T-helper 1 cell treated with Interleukin-12 subunit alpha and Interleukin-12 subunit beta and Interleukin-4 antibody, amounts not matched to agents 30 ng/mL and 1 ng/mL, for 36 hours (primary cell): ENCODE results near the gene ABL2. TPM values are rescaled to one million over a fixed set of nuclear protein-coding genes. Genes with fewer than 3 reads are reported as not detected.

ENCODE experiments used
- intact Hi-C: fragments of 100-400 bp; cut with micrococcal nuclease; formaldehyde crosslinking; loops from one replicate; pipeline ENCODE4 v1.15.1; 2024
- total RNA-seq: library from RNA; stranded (reverse); gene quantifications from 2 replicates; pipeline ENCODE4 v1.2.3, GENCODE V29; 2022

The ABL2 gene
- total RNA-seq, 1 donor from 2014 or later, result 10.0 TPM

DNA sequence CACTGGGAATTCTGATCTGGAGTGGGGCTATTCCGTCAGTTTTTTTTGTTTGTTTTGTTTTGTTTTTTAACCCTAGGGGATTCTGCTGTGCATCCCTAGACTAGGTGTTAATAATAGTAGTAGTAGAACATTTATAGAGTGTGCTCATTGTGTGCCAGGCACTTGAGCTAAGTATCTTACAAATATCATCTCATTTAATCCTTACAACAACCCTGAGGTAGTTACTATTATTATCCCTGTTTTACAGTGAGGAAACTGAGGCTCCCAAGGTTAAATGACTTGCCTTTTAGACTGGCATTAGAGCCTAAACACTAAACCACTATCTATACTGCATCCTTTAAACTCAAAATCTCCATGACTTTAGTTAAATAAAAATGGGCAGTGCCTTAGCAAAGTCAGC, 125.5 kb downstream of the ABL2 start:
- intact Hi-C loops, result no loop called here

DNA sequence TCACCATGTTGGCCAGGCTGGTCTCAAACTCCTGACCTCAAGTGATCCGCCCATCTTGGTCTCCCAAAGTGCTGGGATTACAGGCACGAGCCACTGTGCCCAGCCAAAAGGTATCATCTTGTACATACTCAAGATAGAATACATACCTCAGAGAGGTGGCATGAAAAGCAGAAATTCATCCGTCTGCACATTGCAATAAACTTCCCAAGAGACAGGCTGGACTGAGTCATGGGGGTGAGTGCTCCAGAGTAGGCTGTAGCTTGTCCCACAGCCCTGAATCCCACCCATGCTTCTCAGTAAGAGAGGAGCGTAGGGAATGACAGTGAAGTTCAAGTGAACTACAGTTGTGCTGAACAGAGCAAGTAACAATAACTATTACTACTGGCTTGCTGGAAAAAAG, 127.9 kb downstream of the ABL2 start:
- intact Hi-C loops, result no loop called here

DNA sequence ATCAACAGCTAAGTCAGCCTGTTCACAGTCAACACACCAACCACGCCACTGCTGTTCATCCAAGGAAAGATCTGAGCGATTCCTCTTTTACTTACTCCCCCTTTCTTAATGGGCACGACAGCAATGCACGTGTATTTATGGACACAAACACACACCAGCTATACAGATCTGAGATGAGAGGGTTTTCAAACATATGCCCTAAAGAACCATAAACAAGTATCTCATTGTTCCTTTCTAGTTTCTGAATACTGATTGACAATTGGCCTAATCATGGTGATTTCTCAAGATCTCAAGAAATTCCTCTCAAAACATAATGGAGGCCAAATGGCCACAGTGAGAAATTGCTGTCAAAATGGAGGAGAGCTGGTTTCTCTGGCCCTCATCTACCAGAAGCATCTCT, 129.6 kb downstream of the ABL2 start:
- intact Hi-C loops, result no loop called here

DNA sequence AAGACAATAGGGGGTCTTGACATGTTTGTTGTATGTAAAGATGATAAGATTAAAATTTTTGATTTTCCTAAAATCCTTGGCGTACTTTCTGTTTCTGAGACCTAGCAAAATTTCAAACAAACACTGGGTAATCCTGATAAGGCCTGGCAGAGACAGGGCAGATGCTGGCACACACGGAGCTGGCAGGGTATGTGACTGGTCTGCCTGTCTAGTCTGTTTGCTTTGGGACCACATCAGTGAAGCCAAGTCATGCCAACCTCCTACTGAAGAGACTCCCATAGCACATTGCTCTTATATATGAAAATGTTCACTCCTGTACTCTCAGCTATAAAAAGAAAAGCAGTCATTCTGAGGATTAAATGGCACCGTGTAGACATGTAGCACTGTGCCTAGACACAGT, 133.6 kb downstream of the ABL2 start:
- intact Hi-C loops, result no loop called here

DNA sequence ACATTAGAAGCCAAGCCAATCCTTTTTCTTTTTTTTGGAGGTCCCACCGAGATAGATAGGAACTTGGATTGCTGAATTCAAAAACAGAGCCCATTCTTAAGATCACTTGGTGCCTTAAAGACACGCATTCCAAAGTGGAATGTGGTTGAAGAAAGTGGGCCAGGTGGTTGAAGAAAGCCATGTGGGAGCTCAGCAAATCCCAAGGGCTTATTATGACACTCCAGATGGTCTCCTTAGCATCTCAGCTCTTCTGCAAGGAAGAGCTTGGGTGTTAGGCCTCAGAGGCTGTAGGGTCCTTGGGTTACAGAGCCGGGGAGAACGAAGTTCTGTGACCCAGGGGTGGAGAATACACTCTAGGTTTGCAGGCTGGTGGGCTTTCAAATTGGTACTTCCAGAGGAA, 134.1 kb downstream of the ABL2 start:
- intact Hi-C loops, result no loop called here

DNA sequence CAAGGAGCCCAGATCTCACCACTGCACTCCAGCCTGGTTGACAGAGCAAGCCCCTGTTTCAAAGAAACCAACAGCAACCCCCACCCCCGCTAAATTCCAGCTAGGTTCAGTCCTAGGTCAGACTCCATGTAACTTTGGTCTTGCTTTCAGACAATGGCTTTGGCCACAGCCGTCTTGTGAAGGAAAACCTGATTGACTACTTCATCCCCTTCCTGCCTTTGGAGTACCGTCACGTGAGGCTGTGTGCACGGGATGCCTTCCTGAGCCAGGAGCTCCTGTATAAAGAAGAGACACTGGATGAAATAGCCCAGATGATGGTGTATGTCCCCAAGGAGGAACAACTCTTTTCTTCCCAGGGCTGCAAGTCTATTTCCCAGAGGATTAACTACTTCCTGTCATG, 134.7 kb downstream of the ABL2 start:
- intact Hi-C loops, result no loop called here

DNA sequence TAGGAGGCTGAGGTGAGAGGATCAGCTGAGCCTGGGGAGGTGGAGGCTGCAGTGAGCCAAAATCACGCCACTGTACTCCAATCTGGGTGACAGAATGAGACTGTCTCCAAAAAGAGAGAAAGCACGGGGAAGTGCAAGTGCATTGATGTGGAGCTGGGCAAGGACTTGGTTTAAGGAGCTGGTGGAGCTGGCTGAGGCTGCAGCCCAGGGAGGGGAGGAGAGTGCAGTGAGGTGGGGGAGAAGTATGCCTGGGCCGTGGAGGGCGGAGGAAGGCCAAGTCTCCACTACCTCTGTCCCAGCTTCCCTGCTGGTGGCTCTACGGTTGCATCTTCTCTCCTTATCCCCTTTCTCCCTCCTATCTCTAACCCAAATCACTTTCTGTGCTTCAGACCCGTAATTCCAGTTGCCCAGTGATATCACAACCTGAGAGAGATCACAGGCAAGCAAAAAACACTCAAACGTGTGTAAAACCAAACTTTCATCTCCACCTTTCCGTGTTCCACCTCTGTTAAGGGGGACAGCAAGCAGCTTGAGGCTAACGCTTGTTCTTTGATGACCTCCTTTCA, 136.5 kb downstream of the ABL2 start:
- intact Hi-C loops, result no loop called here

DNA sequence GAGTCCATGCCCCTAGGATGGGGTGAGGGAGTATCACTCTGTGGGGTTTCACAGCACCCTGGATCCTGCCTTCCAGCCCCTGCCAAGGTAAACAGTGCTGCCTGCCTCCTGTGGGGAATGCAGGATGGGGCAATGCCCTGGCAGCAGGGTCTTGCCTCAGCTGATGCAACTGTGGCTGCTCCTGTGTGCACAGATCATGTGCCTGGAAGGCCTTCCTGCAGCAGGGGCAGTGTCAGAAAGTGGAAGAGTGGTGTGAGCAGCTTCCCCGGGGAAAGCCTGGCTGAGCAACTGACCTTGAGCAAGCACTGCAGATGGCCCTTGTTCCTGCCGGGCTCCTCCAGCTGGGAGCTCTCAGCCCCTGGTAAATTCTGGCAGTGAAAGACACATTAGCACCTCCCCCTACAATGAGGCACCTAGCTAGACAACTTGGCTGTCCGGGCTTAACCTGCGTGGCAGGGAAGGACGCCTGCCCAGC, 137.7 kb downstream of the ABL2 start:
- intact Hi-C loops, result no loop called here

DNA sequence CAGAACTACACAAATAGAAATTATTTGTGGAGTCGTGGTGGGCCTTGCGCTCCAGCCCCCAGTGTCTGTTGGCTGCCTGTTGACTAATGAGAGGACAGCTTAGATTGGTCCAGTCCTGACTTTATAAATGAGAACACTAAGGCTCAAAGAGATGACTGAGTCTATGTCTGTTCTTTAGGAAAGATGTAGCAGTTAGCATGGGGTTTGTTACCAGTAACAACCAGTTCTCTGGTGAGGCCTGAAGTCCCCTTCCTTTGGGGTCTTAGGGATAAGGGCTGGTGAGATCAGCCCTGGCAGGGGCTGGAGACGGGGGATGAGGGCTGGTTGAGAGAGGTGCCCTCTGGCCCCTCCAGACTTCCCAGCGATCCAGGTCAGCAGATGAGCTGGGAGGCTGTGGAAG, 138.6 kb downstream of the ABL2 start:
- intact Hi-C loops, result no loop called here

DNA sequence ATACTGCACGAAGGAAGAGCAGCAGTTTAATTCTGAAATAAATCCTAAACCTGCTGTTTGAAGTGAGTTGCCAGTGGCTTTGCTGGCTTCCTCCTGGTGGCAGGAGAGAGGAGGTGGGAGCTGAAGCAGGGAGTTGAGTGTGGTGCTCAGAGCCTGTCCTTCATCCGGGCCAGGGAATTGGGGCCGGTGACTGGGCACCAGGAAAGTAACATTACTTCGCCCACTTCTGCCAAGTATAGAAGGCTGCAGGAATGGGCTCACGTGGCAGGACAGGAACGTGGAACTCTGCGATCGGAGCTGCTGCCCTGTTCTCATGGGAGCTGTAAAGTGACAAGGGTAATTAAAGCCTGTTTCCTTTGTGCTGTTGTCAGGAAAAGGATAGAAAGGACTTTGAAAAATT, 139.0 kb downstream of the ABL2 start:
- intact Hi-C loops, result no loop called here

DNA sequence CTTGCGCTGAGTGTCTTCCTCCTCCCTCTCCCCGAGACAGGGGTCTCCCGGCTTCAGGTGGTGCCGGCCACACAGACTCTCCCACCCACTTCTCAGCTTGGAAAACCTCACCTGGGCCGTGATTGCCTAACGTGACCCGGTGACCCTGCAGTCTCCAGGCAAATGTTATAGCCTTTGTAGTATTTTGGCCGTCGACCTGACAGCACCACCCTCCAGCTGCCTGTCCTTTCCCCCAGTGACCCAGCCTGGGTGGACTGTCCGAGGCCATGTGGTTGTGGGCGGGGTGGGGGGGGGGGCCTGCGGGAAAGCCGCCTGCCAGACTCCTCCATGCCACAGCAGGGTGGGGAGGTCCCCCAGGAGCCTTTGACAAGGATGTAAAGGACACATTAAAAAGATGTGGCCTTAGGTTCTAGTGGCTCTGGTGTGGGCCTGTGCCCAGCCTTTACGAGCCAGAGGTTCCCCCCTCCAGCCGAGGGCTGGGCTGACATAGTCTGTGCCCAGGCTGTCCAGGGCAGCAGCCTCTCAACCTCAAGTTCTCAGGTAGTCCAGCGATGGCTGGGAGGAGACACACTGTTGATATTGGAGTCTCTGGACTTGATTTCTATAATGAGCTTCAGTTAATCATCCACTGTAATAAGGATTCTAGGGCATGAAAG, 139.5 kb downstream of the ABL2 start:
- intact Hi-C loops, result no loop called here

DNA sequence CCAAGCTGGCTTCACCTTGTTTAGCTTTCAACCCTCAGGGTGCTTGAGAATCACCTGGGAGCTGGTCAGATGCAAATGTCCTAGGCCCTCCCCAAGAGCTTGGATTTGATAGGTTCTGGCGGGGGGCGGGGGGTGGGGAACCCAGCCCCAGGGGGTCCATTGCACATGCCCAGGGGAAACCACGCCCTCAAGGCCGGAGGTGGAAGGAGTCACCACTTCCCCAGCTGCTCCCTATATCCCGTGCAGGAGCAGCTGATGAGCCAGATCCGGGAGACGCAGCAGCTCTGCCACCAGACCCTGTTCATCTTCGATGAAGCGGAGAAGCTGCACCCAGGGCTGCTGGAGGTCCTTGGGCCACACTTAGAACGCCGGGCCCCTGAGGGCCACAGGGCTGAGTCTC, 141.8 kb downstream of the ABL2 start:
- intact Hi-C loops, result no loop called here

DNA sequence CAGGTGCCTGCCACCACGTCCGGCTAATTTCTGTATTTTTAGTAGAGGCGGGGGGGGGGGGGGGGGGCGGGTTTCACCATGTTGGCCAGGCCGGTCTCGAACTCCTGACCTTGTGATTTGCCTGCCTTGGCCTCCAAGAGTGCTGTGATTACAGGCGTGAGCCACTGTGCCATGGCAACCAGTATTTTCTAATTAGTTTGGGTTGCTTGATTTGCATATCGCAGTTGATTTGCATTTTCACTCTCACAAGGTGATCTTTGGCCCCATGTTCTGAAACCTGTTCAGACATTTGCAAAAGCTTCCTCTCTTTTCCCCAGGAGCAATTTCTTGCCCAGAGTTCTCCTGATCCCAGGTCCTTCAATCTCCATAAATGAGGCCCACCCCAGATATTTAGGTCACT, 145.9 kb downstream of the ABL2 start:
- intact Hi-C loops, result loop anchor here (2.0 to 5.0 kb wide), 2 partner anchors 357 to 799 kb away; partner anchors contain the start of gene TOR1AIP1

DNA sequence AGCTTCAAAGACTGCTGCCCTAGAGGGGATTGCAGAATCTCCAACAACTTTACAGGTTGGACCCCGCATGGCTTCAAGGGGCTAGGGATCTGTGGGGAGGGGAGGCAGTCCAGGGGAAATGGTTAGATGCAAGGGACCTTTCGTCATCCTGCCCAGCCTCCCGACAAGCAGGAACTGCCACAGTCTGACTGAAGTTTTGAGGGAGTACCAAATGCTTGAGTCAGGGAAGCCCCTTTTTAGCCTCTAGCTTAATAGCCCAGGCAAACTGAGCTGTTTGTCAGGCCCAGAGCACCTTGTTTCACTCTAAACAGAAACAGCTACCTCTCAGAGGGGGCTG, 146.5 kb downstream of the ABL2 start:
- intact Hi-C loops, result loop anchor here (1.0 to 5.0 kb wide), 3 partner anchors 46 to 799 kb away; partner anchors contain the start of gene TOR1AIP1

DNA sequence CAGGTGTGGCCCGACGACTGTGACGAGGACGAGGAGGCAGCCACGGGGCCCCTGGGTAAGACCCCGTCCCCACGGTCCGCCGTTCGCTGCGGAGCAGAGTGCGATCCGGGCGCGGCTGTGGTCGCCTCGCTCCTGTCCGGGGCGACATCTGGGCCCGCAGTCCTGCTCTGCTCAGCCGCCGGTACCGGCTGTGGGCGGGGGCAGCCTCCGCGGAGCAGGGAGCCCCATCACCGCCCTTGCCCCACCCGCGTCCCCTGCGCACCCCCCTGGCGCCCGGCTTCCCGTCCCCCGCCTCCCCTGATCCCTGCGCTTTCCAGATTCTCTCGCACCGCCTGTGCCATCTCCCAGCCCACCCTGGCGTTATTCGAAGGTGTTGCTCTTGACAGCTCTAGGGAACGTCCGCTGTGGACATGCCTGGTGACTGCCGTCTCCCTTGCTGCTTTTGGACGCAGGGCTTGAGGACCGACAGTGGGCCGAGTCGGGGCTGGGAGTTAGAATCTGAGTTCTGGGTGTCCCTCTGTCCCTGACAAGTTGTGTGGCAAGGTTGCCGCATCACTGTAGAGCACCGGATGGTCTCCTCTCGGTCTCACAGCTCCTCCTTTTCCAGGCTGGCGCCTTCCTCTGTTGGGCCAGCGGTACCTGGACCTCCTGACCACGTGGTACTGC, 147.0 kb downstream of the ABL2 start:
- intact Hi-C loops, result loop anchor here (1.0 to 5.0 kb wide), 3 partner anchors 47 to 800 kb away; partner anchors contain the start of gene TOR1AIP1

DNA sequence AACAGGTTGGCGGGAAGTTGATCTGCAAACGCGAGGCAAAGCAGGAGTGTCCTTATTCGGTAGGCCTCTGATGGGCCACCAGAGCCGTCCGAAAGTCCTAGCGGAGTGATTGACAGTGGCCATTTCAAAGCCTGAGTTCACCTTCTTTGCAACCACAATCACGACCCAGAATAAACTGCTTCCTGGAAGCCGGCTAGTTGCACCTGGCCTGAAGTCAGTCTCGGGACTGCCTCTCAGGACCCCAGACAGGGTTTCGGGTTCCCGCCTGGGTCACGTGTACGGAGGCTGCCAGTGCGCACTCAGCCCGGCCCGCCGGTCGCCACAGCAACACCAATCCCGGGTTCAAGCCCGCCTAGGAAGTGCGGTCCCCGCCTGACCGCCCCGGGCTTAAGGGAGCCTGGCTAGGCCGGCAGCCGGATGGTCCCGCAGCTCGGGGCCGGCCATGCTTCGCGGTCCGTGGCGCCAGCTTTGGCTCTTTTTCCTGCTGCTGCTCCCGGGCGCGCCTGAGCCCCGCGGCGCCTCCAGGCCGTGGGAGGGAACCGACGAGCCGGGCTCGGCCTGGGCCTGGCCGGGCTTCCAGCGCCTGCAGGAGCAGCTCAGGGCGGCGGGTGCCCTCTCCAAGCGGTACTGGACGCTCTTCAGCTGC, 147.7 kb downstream of the ABL2 start, which contains the start of gene TOR3A:
Gene TOR3A (plus strand): TSS at position 384 of the 646 bp plus-strand sequence. CDS start 59 bp downstream, at position 443.
- intact Hi-C loops, result loop anchor here (1.0 to 5.0 kb wide), 8 partner anchors 45 to 800 kb away; partner anchors contain the start of genes FAM20B and TOR1AIP1

DNA sequence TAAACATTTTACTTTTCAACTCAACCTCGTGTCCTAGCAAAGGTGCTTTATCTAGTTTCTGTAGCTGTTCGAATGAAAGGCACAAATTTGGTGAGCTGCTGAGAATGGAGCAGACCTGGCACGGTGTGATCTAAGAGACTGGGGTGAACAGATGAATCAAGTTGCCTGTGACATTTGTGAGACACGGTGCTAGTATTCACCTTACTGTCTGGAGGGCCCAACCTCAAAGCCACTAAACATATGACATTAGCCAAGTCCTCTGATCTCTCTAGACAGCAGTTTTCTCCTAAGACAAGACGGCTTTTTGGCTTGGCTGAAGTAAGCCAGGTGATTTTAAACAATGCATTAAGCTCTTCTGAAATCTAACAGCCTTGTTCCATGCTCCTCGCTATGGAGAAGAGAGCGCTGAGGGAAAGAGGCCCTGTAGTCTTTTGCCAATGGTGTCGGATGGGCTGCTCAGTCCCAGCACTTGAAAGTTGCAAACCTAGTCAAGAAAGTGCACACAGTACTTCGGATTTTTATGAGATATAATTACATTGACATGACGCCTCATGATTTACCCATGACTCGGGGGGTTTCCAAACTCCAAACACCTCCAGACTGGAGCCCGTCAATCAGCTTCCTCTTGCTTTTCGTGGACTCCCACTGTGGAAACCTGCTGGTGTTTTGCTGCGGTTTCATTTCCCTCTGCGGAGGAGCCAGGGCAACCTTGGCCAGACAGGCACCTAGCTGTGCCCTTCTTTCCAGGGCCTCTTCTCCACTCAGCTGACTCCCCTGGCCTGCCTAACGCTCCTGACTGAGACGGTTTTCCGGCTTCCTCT, 148.4 kb downstream of the ABL2 start:
- intact Hi-C loops, result loop anchor here (1.0 to 5.0 kb wide), 6 partner anchors 44 to 801 kb away; partner anchors contain the start of genes FAM20B and TOR1AIP1

DNA sequence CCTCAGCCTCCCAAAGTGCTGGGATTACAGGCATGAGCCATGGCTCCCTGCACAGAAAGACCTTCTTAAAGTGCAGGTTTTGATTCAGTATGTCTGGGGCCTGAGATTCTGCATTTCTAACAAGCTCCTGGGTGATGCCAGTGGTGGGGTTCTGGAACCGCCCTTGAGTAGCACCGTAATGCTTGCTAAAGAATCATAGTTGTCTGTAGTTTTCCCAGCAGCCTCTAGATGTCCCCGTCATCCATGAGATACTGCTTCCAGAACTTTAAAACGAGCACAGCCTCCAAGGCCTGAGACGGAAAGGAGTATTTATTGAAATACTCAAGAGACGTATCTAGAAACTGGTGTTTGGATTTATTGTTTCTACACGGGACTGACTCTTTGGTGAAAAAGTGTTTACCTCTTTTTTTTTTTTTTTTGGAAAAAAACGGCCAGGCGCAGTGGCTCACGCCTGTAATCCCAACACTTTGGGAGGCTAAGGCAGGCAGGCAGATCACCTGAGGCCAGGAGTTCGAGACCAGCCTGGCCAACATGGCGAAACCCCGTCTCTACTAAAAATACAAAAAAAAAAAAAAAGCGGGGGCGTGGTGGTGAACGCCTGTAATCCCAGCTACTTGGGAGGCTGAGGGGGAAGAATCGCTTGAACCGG, 150.2 kb downstream of the ABL2 start:
- intact Hi-C loops, result loop anchor here (1.0 to 10.0 kb wide), 9 partner anchors 42 to 876 kb away; partner anchors contain the start of gene CEP350

DNA sequence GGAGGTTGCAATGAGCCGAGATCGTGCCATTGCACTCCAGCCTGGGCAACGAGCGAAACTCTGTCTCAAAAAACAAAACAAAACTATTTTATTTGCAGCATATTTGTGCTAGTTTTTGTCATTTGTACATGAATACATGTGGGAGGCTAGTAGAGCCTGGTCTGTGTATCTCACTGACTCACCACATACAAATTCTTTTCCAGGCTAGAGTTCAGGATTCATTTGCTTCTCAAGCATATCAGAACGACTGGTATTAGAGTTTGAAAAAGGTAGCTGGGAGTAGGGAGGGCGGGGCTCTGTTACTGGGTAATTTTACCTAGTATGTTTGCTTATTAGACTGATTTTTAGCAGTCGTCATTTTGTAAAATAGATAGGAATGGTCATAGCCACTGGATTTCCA, 152.1 kb downstream of the ABL2 start:
- intact Hi-C loops, result loop anchor here (10.0 kb wide), 1 partner anchor 877 kb away; the partner anchor contains the start of gene CEP350

DNA sequence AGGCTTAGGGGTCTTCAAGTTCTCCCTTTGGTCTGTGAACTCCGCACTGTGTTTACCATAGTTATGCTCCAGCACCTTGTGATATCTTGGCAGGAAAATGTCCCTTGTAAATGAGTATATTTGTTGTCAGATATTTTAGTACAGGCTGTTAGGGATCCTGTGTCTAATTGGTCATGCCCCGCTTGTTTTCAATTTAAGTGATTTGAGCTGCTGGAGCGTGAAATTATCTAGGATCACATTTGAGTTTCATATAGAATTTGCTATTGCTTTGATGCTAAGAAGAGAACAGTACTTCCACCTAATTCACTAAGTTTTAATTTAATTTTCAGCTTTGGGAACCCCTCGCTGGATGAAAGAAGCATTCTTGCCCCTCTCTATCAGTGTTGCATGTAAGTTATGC, 163.0 kb downstream of the ABL2 start:
- intact Hi-C loops, result no loop called here
